GM10248 (cell line): Measurements from ENCODE around the gene LAMC1.

Experiments
- CTCF ChIA-PET: fragments of 300-600 bp; sonication (Branson Sonifier 250); formaldehyde crosslinking; extraction: SDS; loops from one replicate; lab custom pipeline; 2021; ENCODE audit warnings: antibody characterized with exemption; lab: Yijun Ruan, JAX
- POLR2A ChIA-PET: fragments of 350-650 bp; sonication (Branson Sonifier 250); formaldehyde crosslinking; extraction: SDS; loops from one replicate; lab custom pipeline; 2020; ENCODE audit warnings: antibody characterized with exemption; lab: Yijun Ruan, JAX
- DNase-seq: peaks from one replicate; pipeline ENCODE4 v3.0.0; 2012; ENCODE audit errors: extremely low spot score
- TF ChIP-seq, protein P1 (sequence below): IDR thresholded peaks from 2 replicates; pipeline ENCODE4 v1.5.1; 2012; ENCODE audit warnings: mild to moderate bottlenecking, low read depth; ENCODE audit errors: extremely low read depth, missing control alignments, control extremely low read depth

LAMC1 gene

GRCh38 chr1:183023601-183024316 lies 539 bp downstream of the LAMC1 start:
- TF ChIP-seq, protein P1, sequence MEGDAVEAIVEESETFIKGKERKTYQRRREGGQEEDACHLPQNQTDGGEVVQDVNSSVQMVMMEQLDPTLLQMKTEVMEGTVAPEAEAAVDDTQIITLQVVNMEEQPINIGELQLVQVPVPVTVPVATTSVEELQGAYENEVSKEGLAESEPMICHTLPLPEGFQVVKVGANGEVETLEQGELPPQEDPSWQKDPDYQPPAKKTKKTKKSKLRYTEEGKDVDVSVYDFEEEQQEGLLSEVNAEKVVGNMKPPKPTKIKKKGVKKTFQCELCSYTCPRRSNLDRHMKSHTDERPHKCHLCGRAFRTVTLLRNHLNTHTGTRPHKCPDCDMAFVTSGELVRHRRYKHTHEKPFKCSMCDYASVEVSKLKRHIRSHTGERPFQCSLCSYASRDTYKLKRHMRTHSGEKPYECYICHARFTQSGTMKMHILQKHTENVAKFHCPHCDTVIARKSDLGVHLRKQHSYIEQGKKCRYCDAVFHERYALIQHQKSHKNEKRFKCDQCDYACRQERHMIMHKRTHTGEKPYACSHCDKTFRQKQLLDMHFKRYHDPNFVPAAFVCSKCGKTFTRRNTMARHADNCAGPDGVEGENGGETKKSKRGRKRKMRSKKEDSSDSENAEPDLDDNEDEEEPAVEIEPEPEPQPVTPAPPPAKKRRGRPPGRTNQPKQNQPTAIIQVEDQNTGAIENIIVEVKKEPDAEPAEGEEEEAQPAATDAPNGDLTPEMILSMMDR, result peak; percentile 60
- POLR2A ChIA-PET, result no interaction called here
- CTCF ChIA-PET, result no interaction called here
- peak; percentile 77 for DNase-seq

- TF ChIP-seq, protein P1, result no peak
- CTCF ChIA-PET, result interaction anchor here (0.7 kb wide), 1 partner anchor 117 kb away, joined by 3 read pairs; no protein-coding TSS in a partner anchor
- POLR2A ChIA-PET, result no interaction called here
- no peak for DNase-seq
Measured at GRCh38 chr1:183024317-183025009, 1.2 kb downstream of the LAMC1 start.

DNA sequence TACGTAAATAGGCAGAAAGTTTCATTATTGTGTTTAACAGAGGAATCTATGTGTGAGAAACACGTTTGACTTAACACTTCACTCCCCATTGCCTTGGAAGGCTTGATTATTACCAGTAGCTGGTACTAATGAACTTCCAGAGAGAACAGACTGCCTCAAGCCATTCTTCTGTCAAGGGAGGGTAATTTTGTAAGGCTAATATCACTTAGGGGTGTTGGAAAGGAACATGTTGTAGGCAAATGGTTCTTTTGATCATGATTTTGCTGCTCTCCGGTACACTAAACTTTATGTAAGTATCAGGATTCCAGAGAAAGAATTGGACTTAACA lies 1.8 kb downstream of the LAMC1 start:
- no peak for DNase-seq
- POLR2A ChIA-PET, result no interaction called here
- CTCF ChIA-PET, result interaction anchor here (0.7 to 2.0 kb wide), 2 partner anchors 16 to 116 kb away, joined by 3 to 5 read pairs; no protein-coding TSS in a partner anchor
- TF ChIP-seq, protein P1, result no peak

- ChIA-PET CTCF (interaction anchor here (1.1 to 2.0 kb wide), 3 partner anchors 10 to 61 kb away, joined by 3 to 5 read pairs (median 4); no protein-coding TSS in a partner anchor), POLR2A (no interaction called here)
- TF ChIP-seq, protein P1, result no peak
- DNase-seq, result peak; percentile 18
Measured at GRCh38 chr1:183025782-183026774, 2.9 kb downstream of the LAMC1 start.

- CTCF ChIA-PET, result interaction anchor here (0.9 to 2.0 kb wide), 9 partner anchors 9 to 255 kb away, joined by 3 to 6 read pairs (median 4); no protein-coding TSS in a partner anchor
- no peak for DNase-seq
- POLR2A ChIA-PET, result no interaction called here
- TF ChIP-seq, protein P1, result no peak
Measured at GRCh38 chr1:183027031-183027430, 3.8 kb downstream of the LAMC1 start.
